Stimulated activated CD8-positive, alpha-beta memory T cell treated with anti-CD3 and anti-CD28 coated beads, Interleukin-4, amount 100 ng/mL, for 48 hours (primary cell): Measurements from ENCODE around the gene TMCC3.
"Not testable (repeated sequence)": the region's sequence is repeated elsewhere in the genome, so short reads cannot be mapped to it uniquely, and the experiment has no call there.

Experiments
- DNase-seq: peaks from one replicate; pipeline ENCODE4 v3.0.0-alpha.2; 2020

Gene TMCC3

GRCh38 chr12:94650143-94651056, at the start of gene TMCC3:
TSS of gene TMCC3 (minus strand) at chr12:94650557. CDS start at chr12:94650430, 127 bp downstream.
- DNase-seq: no peak

- DNase-seq: no peak
Observed at GRCh38 chr12:94699801-94700200, 49.4 kb upstream of the TMCC3 start.

- DNase-seq: no peak
Observed at GRCh38 chr12:94698578-94698977, 48.2 kb upstream of the TMCC3 start.

- DNase-seq: no peak
Observed at GRCh38 chr12:94697631-94698030, 47.3 kb upstream of the TMCC3 start.

- no peak for DNase-seq
Observed at GRCh38 chr12:94694732-94695131, 44.4 kb upstream of the TMCC3 start.

- not testable (repeated sequence) for DNase-seq
Observed at GRCh38 chr12:94692826-94693225, 42.5 kb upstream of the TMCC3 start.

- no peak for DNase-seq
Observed at GRCh38 chr12:94690198-94690771, 39.9 kb upstream of the TMCC3 start.

GRCh38 chr12:94689646-94690036, 39.3 kb upstream of the TMCC3 start:
- DNase-seq: no peak

GRCh38 chr12:94689002-94689645, 38.8 kb upstream of the TMCC3 start:
- DNase-seq: no peak

- no peak for DNase-seq
Observed at GRCh38 chr12:94687891-94688290, 37.5 kb upstream of the TMCC3 start.

- no peak for DNase-seq
Observed at GRCh38 chr12:94686834-94687628, 36.7 kb upstream of the TMCC3 start.

GRCh38 chr12:94684416-94685142, 34.2 kb upstream of the TMCC3 start:
- DNase-seq: no peak

GRCh38 chr12:94679554-94680195, 29.3 kb upstream of the TMCC3 start:
- DNase-seq: no peak

- DNase-seq: no peak
Observed at GRCh38 chr12:94678849-94679248, 28.5 kb upstream of the TMCC3 start.

GRCh38 chr12:94678379-94678778, 28.0 kb upstream of the TMCC3 start:
- no peak for DNase-seq

GRCh38 chr12:94677778-94678177, 27.4 kb upstream of the TMCC3 start:
- DNase-seq: no peak

- no peak for DNase-seq
Observed at GRCh38 chr12:94676922-94677321, 26.6 kb upstream of the TMCC3 start.

- no peak for DNase-seq
Observed at GRCh38 chr12:94676031-94676641, 25.8 kb upstream of the TMCC3 start.

- DNase-seq: no peak
Observed at GRCh38 chr12:94674835-94675234, 24.5 kb upstream of the TMCC3 start.

GRCh38 chr12:94674051-94674451, 23.7 kb upstream of the TMCC3 start:
- DNase-seq: no peak

GRCh38 chr12:94673496-94673895, 23.1 kb upstream of the TMCC3 start:
- DNase-seq: no peak
